Measurements from ENCODE around the gene ARRDC4. TPM values are rescaled to one million over a fixed set of nuclear protein-coding genes. Genes with fewer than 3 reads are reported as not detected.

Gene ARRDC4
- polyA plus RNA-seq, 1 of the 3 experiments (the other 2 are of a cell fraction): 2.3 TPM

- CTCF ChIA-PET: no interaction called here
- WGBS (ENCODE audit: low lambda C conversion rate): 3% methylated on average over 4 of the region's 4 CpGs
- no peak overlapping the region for H3K4me2 ChIP-seq
These were observed 48.7 kb downstream of the ARRDC4 start for GRCh38 chr15:98009169-98009568.

DNA sequence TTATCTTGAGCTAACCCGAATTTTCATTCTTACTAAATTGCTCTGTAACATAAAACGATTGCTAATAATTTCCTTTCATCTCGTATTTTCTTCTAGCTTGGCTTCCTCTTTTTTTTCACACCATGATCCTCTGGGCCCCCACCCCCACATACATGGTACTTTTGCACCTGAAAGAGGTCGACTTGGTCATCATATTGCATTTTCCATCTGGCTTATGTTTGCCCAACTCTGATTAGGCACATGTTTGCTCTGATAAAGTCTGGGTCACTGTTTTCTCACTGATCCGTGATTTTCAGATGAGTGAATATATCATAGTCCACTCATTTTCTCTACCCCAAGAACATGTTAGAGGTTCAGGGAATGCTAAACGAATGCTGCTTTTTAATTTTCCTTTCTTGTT is 49.5 kb downstream of the ARRDC4 start:
- under 1% methylated on average over 6 of the region's 6 CpGs for whole genome bisulfite sequencing (ENCODE audit: low lambda C conversion rate)
- TF ChIP-seq TEAD4 (IDR thresholded peaks at IDR 0.05; ENCODE audit: borderline replicate concordance, insufficient read depth): no peak
- TF ChIP-seq SIN3A (IDR thresholded peaks at IDR 0.05; ENCODE audit: borderline replicate concordance, low read depth, low read length): no peak
- TF ChIP-seq SMC3 (IDR thresholded peaks at IDR 0.05; ENCODE audit: low read depth, low read length): no peak
- TF ChIP-seq PBX3 (IDR thresholded peaks at IDR 0.05): no peak
- no peak for TF ChIP-seq JUND (IDR thresholded peaks at IDR 0.05)
- no peak for TF ChIP-seq TAF1 (IDR thresholded peaks at IDR 0.05; ENCODE audit: borderline replicate concordance, low read depth, low read length)
- no peak for TF ChIP-seq MAX (IDR thresholded peaks at IDR 0.05; ENCODE audit: low read depth)
- TF ChIP-seq MXI1 (IDR thresholded peaks at IDR 0.05; ENCODE audit: low read depth, low read length): no peak
- TF ChIP-seq MEF2A (IDR thresholded peaks at IDR 0.05; ENCODE audit: borderline replicate concordance, low read depth): no peak
- TF ChIP-seq GATA2 (CRISPR knock-in tag; IDR thresholded peaks at IDR 0.05): no peak
- TF ChIP-seq IRF3 (IDR thresholded peaks at IDR 0.05; ENCODE audit: low read depth, low read length): no peak
- no peak for TF ChIP-seq RFX5 (IDR thresholded peaks at IDR 0.05; ENCODE audit: low read length)
- no peak for TF ChIP-seq FOXM1 (IDR thresholded peaks at IDR 0.05; ENCODE audit: low read depth)

More at GRCh38 chr15:98009169-98009568, 48.7 kb downstream of the ARRDC4 start:
- H3K9ac ChIP-seq: no peak overlapping the region
- no peak overlapping the region for H3K4me3 ChIP-seq (ENCODE audit: low read depth in 2 of 2, low read length in 1 of 2)
- H3F3A ChIP-seq (replicated peaks; ENCODE audit: insufficient read depth): no peaks in the 10 kb centered on the region
- POLR2A ChIA-PET: no interaction called here
- no peak for TF ChIP-seq ELF1 (IDR thresholded peaks at IDR 0.05)
- TF ChIP-seq GABPA (IDR thresholded peaks at IDR 0.05; ENCODE audit: low read depth): no peak
- TF ChIP-seq FOSL2 (IDR thresholded peaks at IDR 0.05; ENCODE audit: borderline replicate concordance, low read depth): no peak
- no peak for TF ChIP-seq JUND (IDR thresholded peaks at IDR 0.05)
- no peak for TF ChIP-seq REST (IDR thresholded peaks at IDR 0.05; ENCODE audit: low read depth, low read length)
- no peak for TF ChIP-seq SIN3A (IDR thresholded peaks at IDR 0.05; ENCODE audit: borderline replicate concordance, low read depth, low read length)
- no peak for TF ChIP-seq MEF2A (IDR thresholded peaks at IDR 0.05; ENCODE audit: borderline replicate concordance, low read depth)
- TF ChIP-seq CHD2 (IDR thresholded peaks at IDR 0.05; ENCODE audit: low read length, partially characterized antibody): no peak
- DNase-seq: no peak
- H3K27me3 ChIP-seq (ENCODE audit: insufficient read depth): peaks cover 10% of the 10 kb centered on the region; the same call in 1 of the 2 replicates
- H3K79me2 ChIP-seq (ENCODE audit: insufficient read depth): no peaks in the 10 kb centered on the region
- H2AFZ ChIP-seq (ENCODE audit: low read depth): no peak overlapping the region
- no peaks in the 10 kb centered on the region for H3K9me2 ChIP-seq
- H3K27ac ChIP-seq (ENCODE audit: low read depth in 2 of 2, low read length in 1 of 2): no peak overlapping the region
- no peaks in the 10 kb centered on the region for H3K4me1 ChIP-seq (ENCODE audit: control insufficient read depth in 1 of 2, insufficient read depth in 2 of 2, low read depth in 1 of 2, low read length in 1 of 2)
- no peaks in the 10 kb centered on the region for H4K20me1 ChIP-seq (ENCODE audit: insufficient read depth)
- H3K9me3 ChIP-seq: no peaks in the 10 kb centered on the region
- H3K36me3 ChIP-seq (replicated peaks in 1 of 2; ENCODE audit: control insufficient read depth in 1 of 2, insufficient read depth in 2 of 2, low read length in 1 of 2): no peaks in the 10 kb centered on the region

More for the DNA sequence above, 49.5 kb downstream of the ARRDC4 start:
- CTCF ChIA-PET: no interaction called here
- POLR2A ChIA-PET: no interaction called here
- Histone ChIP-seq H3K9me3 (no peaks in the 10 kb centered on the region), H3K36me3 (replicated peaks in 1 of 2; ENCODE audit: control insufficient read depth in 1 of 2, insufficient read depth in 2 of 2, low read length in 1 of 2) (no peaks in the 10 kb centered on the region), H3K4me2 (no peak overlapping the region), H3K4me1 (ENCODE audit: control insufficient read depth in 1 of 2, insufficient read depth in 2 of 2, low read depth in 1 of 2, low read length in 1 of 2) (no peaks in the 10 kb centered on the region), H3K4me3 (ENCODE audit: low read depth in 2 of 2, low read length in 1 of 2) (no peak overlapping the region), H3F3A (replicated peaks; ENCODE audit: insufficient read depth) (no peaks in the 10 kb centered on the region), H2AFZ (ENCODE audit: low read depth) (no peak overlapping the region), H3K9ac (no peak overlapping the region), H3K9me2 (no peaks in the 10 kb centered on the region), H4K20me1 (ENCODE audit: insufficient read depth) (no peaks in the 10 kb centered on the region), H3K79me2 (ENCODE audit: insufficient read depth) (no peaks in the 10 kb centered on the region), H3K27me3 (ENCODE audit: insufficient read depth) (peaks cover 10% of the 10 kb centered on the region; the same call in 1 of the 2 replicates), H3K27ac (ENCODE audit: low read depth in 2 of 2, low read length in 1 of 2) (no peak overlapping the region)
- no peak for DNase-seq
